ENCODE results near the gene HOXC6.

The HOXC6 gene

GRCh38 chr12:54006559-54007220 is 21.6 kb upstream of the HOXC6 start:
- Histone ChIP-seq H3K18ac (ENCODE audit: low read length) (no peak overlapping the region), H2AFZ (ENCODE audit: low read length) (no peak overlapping the region), H4K8ac (ENCODE audit: low read depth, low read length) (no peak overlapping the region), H2AK5ac (ENCODE audit: low read depth, low read length) (no peak overlapping the region), H3K4me3 (ENCODE audit: low read length in 2 of 2) (no peak overlapping the region), H4K91ac (ENCODE audit: low read depth, low read length, poor library complexity) (no peak overlapping the region), H3K9me3 (replicated peaks in 1 of 2; ENCODE audit: control insufficient read depth in 2 of 2, insufficient read depth in 1 of 2, low read depth in 1 of 2, low read length in 2 of 2) (no peaks in the 10 kb centered on the region), H3K27me3 (ENCODE audit: control insufficient read depth in 3 of 3, insufficient read depth in 3 of 3, low read depth in 1 of 3, low read length in 3 of 3) (peaks cover 69 to 99% (median 95%) of the 10 kb centered on the region in 3 experiments), H3K9ac (ENCODE audit: low read depth, low read length, poor library complexity) (no peak overlapping the region), H3K4me2 (ENCODE audit: insufficient read depth, low read length, poor library complexity, severe bottlenecking) (no peak overlapping the region), H2BK15ac (ENCODE audit: low read length) (no peak overlapping the region), H2BK12ac (ENCODE audit: low read length) (no peak overlapping the region), H2BK5ac (ENCODE audit: low read length) (no peak overlapping the region), H3K27ac (replicated peaks; ENCODE audit: low read length) (no peak overlapping the region), H3K4ac (ENCODE audit: low read length) (no peak overlapping the region), H3K14ac (ENCODE audit: low read length) (no peak overlapping the region), H3K23ac (ENCODE audit: low read depth, low read length, poor library complexity) (no peak overlapping the region), H3K4me1 (ENCODE audit: control insufficient read depth in 2 of 2, insufficient read depth in 1 of 2, low read depth in 1 of 2, low read length in 2 of 2) (no peaks in the 10 kb centered on the region), H3K36me3 (replicated peaks in 1 of 2; ENCODE audit: control insufficient read depth in 2 of 2, insufficient read depth in 2 of 2, low read length in 2 of 2) (no peaks in the 10 kb centered on the region), H2BK120ac (ENCODE audit: low read depth, low read length) (no peak overlapping the region), H3K79me1 (ENCODE audit: low read depth, low read length) (peaks cover 2% of the 10 kb centered on the region)
- no peak for DNase-seq (ENCODE audit: low spot score)
- no CpG with 5 or more reads among the region's 22 CpGs for WGBS, 2 donors (ENCODE audit: extremely low coverage in 2 of 2, insufficient read length in 2 of 2, insufficient replicate concordance in 1 of 2)

DNA sequence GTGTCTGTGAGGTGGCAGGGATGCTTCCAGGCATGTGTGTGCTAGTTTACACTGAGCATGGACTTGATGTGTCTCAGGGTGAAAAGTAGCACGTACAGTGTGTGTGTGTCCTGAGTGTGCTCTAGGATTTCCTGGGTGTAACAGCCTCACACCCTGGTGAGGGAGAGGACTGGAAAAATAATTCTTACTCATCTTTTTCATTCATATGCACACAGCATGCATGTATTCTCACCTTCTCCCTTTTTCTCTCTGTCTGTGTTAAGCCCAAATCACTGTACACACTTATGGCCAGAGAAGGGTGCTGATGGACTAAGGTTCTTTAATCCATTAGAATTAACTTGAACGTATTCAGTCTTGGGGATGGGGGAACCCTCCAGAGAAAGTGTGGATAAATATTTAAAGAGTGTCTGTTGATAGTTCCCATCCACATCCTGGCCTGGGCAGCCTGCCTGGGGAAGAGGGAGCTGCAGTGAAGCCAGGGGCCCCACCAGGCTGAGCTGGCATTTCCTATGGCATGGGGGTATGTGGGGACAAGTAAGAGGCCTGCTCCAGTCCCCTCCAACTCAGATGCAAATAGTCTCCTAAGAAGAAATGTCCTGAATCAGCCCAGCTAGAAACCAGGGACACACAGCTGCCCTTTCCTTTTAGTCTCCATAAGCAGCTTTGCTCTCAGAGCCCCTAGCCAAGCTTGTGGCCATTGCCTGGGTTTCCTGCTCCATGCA is 20.5 kb upstream of the HOXC6 start:
- Histone ChIP-seq H2BK12ac (ENCODE audit: low read length) (no peak overlapping the region), H3K18ac (ENCODE audit: low read length) (no peak overlapping the region), H3K4me3 (ENCODE audit: low read length in 2 of 2) (no peak overlapping the region), H4K91ac (ENCODE audit: low read depth, low read length, poor library complexity) (no peak overlapping the region), H3K27me3 (ENCODE audit: control insufficient read depth in 3 of 3, insufficient read depth in 3 of 3, low read depth in 1 of 3, low read length in 3 of 3) (peaks cover 65 to 95% (median 95%) of the 10 kb centered on the region in 3 experiments), H3K9ac (ENCODE audit: low read depth, low read length, poor library complexity) (peak overlapping the region; percentile 70), H2AK5ac (ENCODE audit: low read depth, low read length) (no peak overlapping the region), H2AFZ (ENCODE audit: low read length) (no peak overlapping the region), H2BK120ac (ENCODE audit: low read depth, low read length) (no peak overlapping the region), H2BK15ac (ENCODE audit: low read length) (no peak overlapping the region), H3K4ac (ENCODE audit: low read length) (no peak overlapping the region), H3K79me1 (ENCODE audit: low read depth, low read length) (peaks cover 2% of the 10 kb centered on the region), H3K4me1 (ENCODE audit: control insufficient read depth in 2 of 2, insufficient read depth in 1 of 2, low read depth in 1 of 2, low read length in 2 of 2) (no peaks in the 10 kb centered on the region), H4K8ac (ENCODE audit: low read depth, low read length) (no peak overlapping the region), H2BK5ac (ENCODE audit: low read length) (no peak overlapping the region), H3K23ac (ENCODE audit: low read depth, low read length, poor library complexity) (no peak overlapping the region), H3K14ac (ENCODE audit: low read length) (no peak overlapping the region), H3K27ac (replicated peaks; ENCODE audit: low read length) (no peak overlapping the region), H3K9me3 (replicated peaks in 1 of 2; ENCODE audit: control insufficient read depth in 2 of 2, insufficient read depth in 1 of 2, low read depth in 1 of 2, low read length in 2 of 2) (no peaks in the 10 kb centered on the region), H3K36me3 (replicated peaks in 1 of 2; ENCODE audit: control insufficient read depth in 2 of 2, insufficient read depth in 2 of 2, low read length in 2 of 2) (no peaks in the 10 kb centered on the region), H3K4me2 (ENCODE audit: insufficient read depth, low read length, poor library complexity, severe bottlenecking) (no peak overlapping the region)
- WGBS, 2 donors (ENCODE audit: extremely low coverage in 2 of 2, insufficient read length in 2 of 2, insufficient replicate concordance in 1 of 2), result no CpG with 5 or more reads among the region's 2 CpGs
- no peak for DNase-seq (ENCODE audit: low spot score)

- Histone ChIP-seq H3K4me2 (ENCODE audit: insufficient read depth, low read length, poor library complexity, severe bottlenecking) (no peak overlapping the region), H3K14ac (ENCODE audit: low read length) (no peak overlapping the region), H2AK5ac (ENCODE audit: low read depth, low read length) (no peak overlapping the region), H3K36me3 (replicated peaks in 1 of 2; ENCODE audit: control insufficient read depth in 2 of 2, insufficient read depth in 2 of 2, low read length in 2 of 2) (no peaks in the 10 kb centered on the region), H3K27me3 (ENCODE audit: control insufficient read depth in 3 of 3, insufficient read depth in 3 of 3, low read depth in 1 of 3, low read length in 3 of 3) (peaks cover 65 to 95% (median 95%) of the 10 kb centered on the region in 3 experiments), H4K8ac (ENCODE audit: low read depth, low read length) (no peak overlapping the region), H2BK120ac (ENCODE audit: low read depth, low read length) (no peak overlapping the region), H2BK12ac (ENCODE audit: low read length) (no peak overlapping the region), H3K4ac (ENCODE audit: low read length) (no peak overlapping the region), H3K18ac (ENCODE audit: low read length) (no peak overlapping the region), H2AFZ (ENCODE audit: low read length) (no peak overlapping the region), H3K79me1 (ENCODE audit: low read depth, low read length) (peaks cover 2% of the 10 kb centered on the region), H2BK5ac (ENCODE audit: low read length) (no peak overlapping the region), H3K27ac (replicated peaks; ENCODE audit: low read length) (no peak overlapping the region), H2BK15ac (ENCODE audit: low read length) (no peak overlapping the region), H3K9ac (ENCODE audit: low read depth, low read length, poor library complexity) (no peak overlapping the region), H3K4me3 (ENCODE audit: low read length in 2 of 2) (no peak overlapping the region), H3K4me1 (ENCODE audit: control insufficient read depth in 2 of 2, insufficient read depth in 1 of 2, low read depth in 1 of 2, low read length in 2 of 2) (no peaks in the 10 kb centered on the region), H3K9me3 (replicated peaks in 1 of 2; ENCODE audit: control insufficient read depth in 2 of 2, insufficient read depth in 1 of 2, low read depth in 1 of 2, low read length in 2 of 2) (no peaks in the 10 kb centered on the region), H4K91ac (ENCODE audit: low read depth, low read length, poor library complexity) (no peak overlapping the region), H3K23ac (ENCODE audit: low read depth, low read length, poor library complexity) (no peak overlapping the region)
- DNase-seq (ENCODE audit: low spot score), result no peak
- WGBS, 2 donors (ENCODE audit: extremely low coverage in 2 of 2, insufficient read length in 2 of 2, insufficient replicate concordance in 1 of 2), result no CpG with 5 or more reads among the region's 2 CpGs
These were observed 20.0 kb upstream of the HOXC6 start for GRCh38 chr12:54008260-54008552.

DNA sequence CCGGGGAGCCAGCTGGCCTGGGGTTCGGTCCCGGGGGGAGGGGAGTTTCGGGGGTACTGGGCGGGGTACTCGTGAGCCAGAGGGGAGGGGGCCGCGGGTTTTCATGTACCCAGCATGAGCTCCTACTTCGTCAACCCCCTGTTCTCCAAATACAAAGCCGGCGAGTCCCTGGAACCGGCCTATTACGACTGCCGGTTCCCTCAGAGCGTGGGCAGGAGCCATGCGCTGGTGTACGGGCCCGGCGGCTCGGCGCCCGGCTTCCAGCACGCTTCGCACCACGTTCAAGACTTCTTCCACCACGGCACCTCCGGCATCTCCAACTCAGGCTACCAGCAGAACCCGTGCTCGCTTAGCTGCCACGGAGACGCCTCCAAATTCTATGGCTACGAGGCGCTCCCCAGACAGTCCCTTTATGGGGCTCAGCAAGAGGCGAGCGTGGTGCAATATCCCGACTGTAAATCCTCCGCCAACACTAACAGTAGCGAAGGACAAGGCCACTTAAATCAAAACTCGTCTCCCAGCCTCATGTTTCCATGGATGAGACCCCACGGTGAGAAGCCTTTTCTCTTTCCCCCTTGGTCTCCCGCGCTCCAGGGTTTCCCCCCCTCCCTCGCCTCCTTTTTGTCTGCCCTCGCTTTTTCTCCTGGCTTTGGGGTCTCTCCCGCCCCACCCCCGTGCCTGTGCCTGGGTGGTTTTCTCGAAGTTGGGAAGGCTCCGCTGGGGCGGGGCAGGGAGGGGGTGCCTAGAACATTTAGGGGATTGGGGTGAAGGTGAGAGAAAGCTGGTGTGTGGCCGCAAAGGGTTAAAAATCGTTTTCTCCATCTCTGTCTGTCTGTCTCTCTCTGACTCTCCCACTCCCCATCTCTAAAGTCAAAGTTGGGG is 18.8 kb upstream of the HOXC6 start:
- peaks cover 63 to 95% (median 94%) of the 10 kb centered on the region in 3 experiments for H3K27me3 ChIP-seq (ENCODE audit: control insufficient read depth in 3 of 3, insufficient read depth in 3 of 3, low read depth in 1 of 3, low read length in 3 of 3)

More for the DNA sequence above, 18.8 kb upstream of the HOXC6 start:
- Histone ChIP-seq H2BK12ac (ENCODE audit: low read length) (no peak overlapping the region), H4K8ac (ENCODE audit: low read depth, low read length) (no peak overlapping the region), H2BK15ac (ENCODE audit: low read length) (peak overlapping the region; percentile 32), H3K18ac (ENCODE audit: low read length) (no peak overlapping the region), H3K79me1 (ENCODE audit: low read depth, low read length) (peaks cover 2% of the 10 kb centered on the region), H3K14ac (ENCODE audit: low read length) (no peak overlapping the region), H3K4me3 (ENCODE audit: low read length in 2 of 2) (no peak overlapping the region), H2BK5ac (ENCODE audit: low read length) (no peak overlapping the region), H2BK120ac (ENCODE audit: low read depth, low read length) (no peak overlapping the region), H2AK5ac (ENCODE audit: low read depth, low read length) (no peak overlapping the region), H3K23ac (ENCODE audit: low read depth, low read length, poor library complexity) (no peak overlapping the region), H3K4ac (ENCODE audit: low read length) (no peak overlapping the region), H4K91ac (ENCODE audit: low read depth, low read length, poor library complexity) (no peak overlapping the region), H3K4me1 (ENCODE audit: control insufficient read depth in 2 of 2, insufficient read depth in 1 of 2, low read depth in 1 of 2, low read length in 2 of 2) (no peaks in the 10 kb centered on the region), H3K9me3 (replicated peaks in 1 of 2; ENCODE audit: control insufficient read depth in 2 of 2, insufficient read depth in 1 of 2, low read depth in 1 of 2, low read length in 2 of 2) (no peaks in the 10 kb centered on the region), H3K36me3 (replicated peaks in 1 of 2; ENCODE audit: control insufficient read depth in 2 of 2, insufficient read depth in 2 of 2, low read length in 2 of 2) (no peaks in the 10 kb centered on the region), H2AFZ (ENCODE audit: low read length) (peak overlapping the region; percentile 64), H3K4me2 (ENCODE audit: insufficient read depth, low read length, poor library complexity, severe bottlenecking) (no peak overlapping the region), H3K27ac (replicated peaks; ENCODE audit: low read length) (no peak overlapping the region), H3K9ac (ENCODE audit: low read depth, low read length, poor library complexity) (no peak overlapping the region)
- no CpG with 5 or more reads among the region's 51 CpGs for WGBS, 2 donors (ENCODE audit: extremely low coverage in 2 of 2, insufficient read length in 2 of 2, insufficient replicate concordance in 1 of 2)
- DNase-seq (ENCODE audit: low spot score), result no peak
